RPMI8226 (cell line): ENCODE results near the gene TM9SF2.

Source experiments
- DNase-seq: peaks from one replicate; pipeline ENCODE4 v3.0.0-alpha.2; 2015

Gene TM9SF2

DNA sequence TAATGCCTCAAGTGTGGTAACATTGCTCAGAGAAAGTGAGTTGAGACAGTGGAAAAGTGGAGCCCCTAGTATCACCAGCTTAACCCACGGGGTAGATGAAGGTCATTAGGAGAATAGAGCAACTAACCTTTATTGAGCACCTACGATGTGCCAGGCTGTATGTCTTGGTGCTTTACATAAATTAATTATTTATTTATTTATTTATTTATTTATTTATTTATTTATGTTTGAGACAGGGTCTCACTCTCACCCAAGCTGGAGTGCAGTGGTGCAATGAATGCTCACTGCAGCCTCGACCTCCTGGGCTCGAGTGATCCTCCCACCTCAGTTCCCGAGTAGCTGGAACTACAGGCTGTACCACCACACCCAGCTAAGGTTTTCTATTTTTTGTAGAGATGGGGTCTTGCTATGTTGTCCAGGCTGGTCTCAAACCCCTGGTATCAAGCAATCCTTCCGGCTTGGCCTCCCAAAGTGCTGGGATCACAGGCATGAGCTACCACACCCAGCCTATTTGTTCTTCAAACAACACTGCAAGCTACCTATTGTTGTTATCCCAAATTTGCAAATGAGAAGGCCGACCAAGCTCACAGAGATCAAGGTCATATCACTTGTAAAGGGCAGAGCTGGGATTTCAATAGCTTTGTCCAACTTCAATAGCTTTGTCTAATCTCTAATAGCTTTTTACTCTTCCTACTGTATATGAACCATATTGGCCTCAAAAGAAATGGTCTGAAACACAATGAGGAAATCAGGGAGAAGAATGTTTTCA is 79.4 kb downstream of the TM9SF2 start:
- no peak for DNase-seq

GRCh38 chr13:99582511-99582910 is 81.2 kb downstream of the TM9SF2 start:
- no peak for DNase-seq

- no peak for DNase-seq
Measured at GRCh38 chr13:99585609-99586008, 84.3 kb downstream of the TM9SF2 start.

DNA sequence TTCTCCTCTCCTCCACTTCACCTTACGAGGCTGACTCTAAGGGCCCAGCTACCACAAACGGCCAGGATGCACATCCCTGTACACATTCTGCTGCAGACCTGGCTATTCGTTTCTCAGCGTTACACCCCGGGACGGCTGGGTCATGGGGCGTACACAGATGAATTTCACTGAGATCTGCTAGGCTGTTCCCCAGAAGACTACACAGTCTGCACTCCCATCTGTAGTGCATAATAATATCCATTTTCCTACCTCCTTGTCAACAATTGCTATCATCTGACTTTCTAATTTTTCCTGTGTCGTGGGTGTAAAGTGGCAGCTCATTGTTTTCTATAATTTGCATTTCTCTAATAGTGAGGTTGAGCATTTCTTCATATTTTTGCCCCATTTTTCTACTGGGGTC is 85.7 kb downstream of the TM9SF2 start:
- DNase-seq, result no peak

DNA sequence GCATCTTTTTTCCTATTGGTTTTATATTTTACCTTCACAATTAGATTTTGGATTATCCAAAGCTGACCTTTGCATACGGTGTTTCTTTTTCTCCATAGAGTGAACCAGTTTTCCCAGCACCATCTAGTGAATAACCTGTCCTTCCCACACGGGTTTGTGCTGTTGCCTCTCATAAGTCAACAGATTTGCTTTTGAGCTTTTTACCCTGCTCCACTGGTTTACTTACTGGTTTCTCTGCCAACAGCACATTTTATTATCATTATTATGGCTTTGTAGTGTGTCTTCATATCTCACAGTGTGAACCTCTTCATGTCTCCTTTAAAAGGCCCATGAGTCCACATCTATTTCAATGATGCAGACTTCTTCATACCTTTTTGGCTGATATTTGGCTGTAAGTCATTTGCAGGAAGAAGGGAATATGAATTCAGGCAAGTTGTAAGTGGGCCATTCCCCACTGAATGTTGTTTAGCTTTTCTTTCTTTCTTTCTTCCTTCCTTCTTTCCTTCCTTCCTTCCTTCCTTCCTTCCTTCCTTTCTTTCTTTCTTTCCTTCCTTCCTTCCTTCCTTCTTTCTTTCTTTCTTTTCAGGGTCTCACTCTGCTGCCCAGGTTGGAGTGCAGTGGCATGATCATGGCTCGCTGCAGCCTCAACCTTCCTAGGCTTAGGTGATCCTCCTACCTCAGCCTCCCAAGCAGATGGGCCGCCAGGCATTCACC is 86.8 kb downstream of the TM9SF2 start:
- DNase-seq, result no peak

GRCh38 chr13:99589575-99589974 is 88.3 kb downstream of the TM9SF2 start:
- DNase-seq, result no peak

DNA sequence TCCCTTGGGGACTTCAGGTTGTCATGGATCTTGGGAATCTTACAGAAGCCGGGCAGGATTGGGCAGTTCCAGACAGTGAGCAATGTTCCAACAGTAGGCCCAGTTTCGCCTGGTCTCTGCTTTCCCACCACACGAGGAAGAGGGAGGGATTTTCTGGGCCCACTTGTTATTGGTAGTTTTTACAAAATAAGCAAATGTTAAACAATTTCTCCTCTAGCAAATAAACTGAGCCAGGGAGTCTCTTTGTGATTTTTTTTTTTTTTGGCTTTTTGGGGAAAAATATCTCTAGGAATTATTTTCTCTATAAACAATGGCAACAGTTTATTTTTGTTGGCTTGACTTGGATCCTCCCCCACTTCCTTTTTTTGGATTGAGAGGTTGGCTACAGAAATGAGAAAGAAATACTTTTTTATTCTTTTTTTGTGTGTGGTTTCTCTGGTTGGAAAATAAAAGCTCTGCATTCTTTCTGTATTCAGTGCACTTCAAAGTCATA is 89.3 kb downstream of the TM9SF2 start:
- DNase-seq, result no peak

- no peak for DNase-seq
Measured at GRCh38 chr13:99596180-99596579, 94.9 kb downstream of the TM9SF2 start.

- DNase-seq, result no peak
Measured at GRCh38 chr13:99600318-99600717, 99.0 kb downstream of the TM9SF2 start.

DNA sequence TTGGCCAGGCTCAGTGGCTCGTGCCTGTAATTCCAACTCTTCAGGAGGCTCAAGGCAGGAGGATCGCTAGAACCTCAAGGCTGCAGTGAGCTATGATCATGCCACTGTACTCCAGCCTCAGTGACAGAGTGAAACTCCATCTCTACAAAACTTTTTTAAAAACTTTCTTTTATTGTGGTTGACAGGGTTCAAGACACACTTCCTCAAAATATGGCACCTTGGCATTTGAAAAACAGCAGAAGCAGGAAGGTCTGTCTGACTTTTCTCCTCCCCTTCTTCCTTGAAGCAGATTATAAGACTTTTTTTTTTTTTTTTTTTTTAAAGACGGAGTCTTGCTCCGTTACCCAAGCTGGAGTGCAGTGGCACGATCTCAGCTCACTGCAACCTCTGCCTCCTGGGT is 100.3 kb downstream of the TM9SF2 start:
- no peak for DNase-seq

DNA sequence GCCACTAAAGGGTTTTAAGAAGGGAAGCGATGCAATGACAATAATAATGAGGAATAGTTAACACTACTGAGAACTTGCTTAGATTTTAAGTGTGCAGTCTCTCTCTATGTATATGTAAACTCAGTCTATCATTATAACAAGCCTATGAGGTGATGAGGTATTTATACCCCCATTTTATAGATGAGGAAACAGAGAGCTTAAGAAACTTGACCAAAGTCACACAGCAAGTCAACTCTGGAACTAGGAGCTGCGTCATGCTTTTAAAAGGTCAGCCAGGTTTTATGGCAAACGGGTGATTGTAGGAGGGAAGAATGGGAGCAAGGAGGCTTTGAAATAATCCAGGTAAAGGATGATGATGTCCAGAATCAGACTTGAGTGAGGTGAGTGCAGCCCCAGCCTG is 103.4 kb downstream of the TM9SF2 start:
- no peak for DNase-seq

DNA sequence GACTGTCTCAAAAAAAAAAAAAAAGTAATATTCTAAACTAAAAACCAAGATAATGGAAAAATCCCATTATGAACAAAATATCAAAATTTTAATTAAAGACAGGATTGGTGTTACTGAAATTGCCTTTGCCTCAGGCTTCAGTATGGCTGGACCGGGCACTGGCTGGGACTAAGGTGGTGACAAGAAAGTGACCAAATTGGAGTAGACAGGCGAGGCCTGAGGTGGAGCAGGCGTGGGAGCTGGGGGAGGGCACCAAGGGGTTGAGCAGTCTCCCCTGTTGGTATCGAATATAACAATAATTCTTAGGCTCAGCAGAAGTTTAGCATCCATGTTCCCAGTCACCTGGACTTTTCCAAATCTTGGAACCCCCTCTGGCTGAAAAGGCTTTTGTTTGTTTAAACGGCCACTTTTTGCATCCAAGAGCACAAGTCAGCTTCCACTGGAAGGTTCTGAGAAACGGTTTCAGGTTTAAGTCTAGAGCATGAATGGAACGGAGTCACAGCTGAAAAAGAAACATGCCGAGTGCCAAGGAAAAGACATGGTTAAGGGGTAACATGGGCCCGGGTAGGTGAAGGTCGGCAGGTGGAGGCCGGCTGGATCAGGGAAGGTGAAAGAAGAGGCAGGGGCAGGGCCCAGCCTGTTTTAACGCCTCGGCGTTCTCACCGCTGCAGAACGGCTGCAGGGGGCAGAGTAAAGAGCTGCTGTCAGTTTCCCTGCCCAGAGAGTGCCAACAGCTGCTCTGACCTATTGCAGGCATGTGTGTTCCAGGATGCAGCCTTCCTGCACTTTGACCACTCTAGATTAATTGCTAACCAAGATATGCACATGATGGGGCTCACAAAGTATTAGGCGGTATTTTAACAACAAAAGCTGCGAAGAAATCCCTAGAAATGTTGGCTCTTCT is 104.4 kb downstream of the TM9SF2 start:
- DNase-seq, result peak; percentile 64

- DNase-seq, result peak; percentile 82
Measured at GRCh38 chr13:99606324-99607066, 105.2 kb downstream of the TM9SF2 start, which contains the start of gene CLYBL. Gene CLYBL (plus strand): TSS chr13:99606690.

- DNase-seq, result no peak
Measured at GRCh38 chr13:99608345-99608744, 107.1 kb downstream of the TM9SF2 start.

GRCh38 chr13:99610702-99611289 is 109.5 kb downstream of the TM9SF2 start:
- no peak for DNase-seq
